Hematopoietic multipotent progenitor cell (in vitro differentiated cells): ENCODE measurements around the gene SPTB. TPM values are rescaled to one million over a fixed set of nuclear protein-coding genes. Genes with fewer than 3 reads are reported as not detected.
A peak's percentile ranks its signal among the peaks of the same experiment; 100 is the strongest.

ENCODE experiments used
- DNase-seq, 3 donors: peaks; one replicate each; pipeline ENCODE4 v3.0.0-alpha.2; 2011 to 2015; ENCODE audit warnings: low read depth in 2 of 3, low spot score in 2 of 3
- total RNA-seq: library from RNA; depleted of rRNA; stranded (reverse); fragments of >200 nt; gene quantifications from one replicate; pipeline ENCODE4 v1.2.3, GENCODE V29; 2012

SPTB gene
- total RNA-seq, 1 donor, result 0.81 TPM

GRCh38 chr14:64855721-64856528 is 23.8 kb downstream of the SPTB start:
- no peak for DNase-seq

- no peak for DNase-seq
Observed at GRCh38 chr14:64850369-64851137, 29.2 kb downstream of the SPTB start.

GRCh38 chr14:64849940-64850339 is 29.8 kb downstream of the SPTB start:
- DNase-seq, result peak in 1 of 3 donors; percentile 6

- no peak for DNase-seq
Observed at GRCh38 chr14:64848239-64848638, 31.5 kb downstream of the SPTB start.

GRCh38 chr14:64846319-64846718 is 33.4 kb downstream of the SPTB start:
- no peak for DNase-seq

- DNase-seq, result no peak
Observed at GRCh38 chr14:64845878-64846277, 33.8 kb downstream of the SPTB start.

GRCh38 chr14:64844969-64845536 is 34.7 kb downstream of the SPTB start:
- DNase-seq, result no peak

- DNase-seq, result no peak
Observed at GRCh38 chr14:64844272-64844671, 35.4 kb downstream of the SPTB start.

- DNase-seq, result no peak
Observed at GRCh38 chr14:64843548-64843947, 36.2 kb downstream of the SPTB start.

GRCh38 chr14:64841772-64842750 is 37.6 kb downstream of the SPTB start:
- DNase-seq, result no peak

GRCh38 chr14:64841121-64841651 is 38.5 kb downstream of the SPTB start:
- no peak for DNase-seq

GRCh38 chr14:64838656-64839055 is 41.1 kb downstream of the SPTB start:
- DNase-seq, result no peak

GRCh38 chr14:64835431-64835830 is 44.3 kb downstream of the SPTB start:
- DNase-seq, result no peak

- DNase-seq, result no peak
Observed at GRCh38 chr14:64834965-64835364, 44.7 kb downstream of the SPTB start.

- DNase-seq, result no peak
Observed at GRCh38 chr14:64831419-64831818, 48.3 kb downstream of the SPTB start.

GRCh38 chr14:64830961-64831360 is 48.7 kb downstream of the SPTB start:
- no peak for DNase-seq

GRCh38 chr14:64828071-64828470 is 51.6 kb downstream of the SPTB start:
- DNase-seq, result no peak

- no peak for DNase-seq
Observed at GRCh38 chr14:64826845-64827244, 52.9 kb downstream of the SPTB start.

- no peak for DNase-seq
Observed at GRCh38 chr14:64826333-64826732, 53.4 kb downstream of the SPTB start.

GRCh38 chr14:64825509-64825908 is 54.2 kb downstream of the SPTB start:
- DNase-seq, result no peak
